ENCODE data around the gene TLCD3B. TPM values are rescaled to one million over a fixed set of nuclear protein-coding genes. Genes with fewer than 3 reads are reported as not detected.

Gene TLCD3B
- total RNA-seq, 3 donors from 2014 or later, result 0.22 to 0.33 (median 0.32) TPM

DNA sequence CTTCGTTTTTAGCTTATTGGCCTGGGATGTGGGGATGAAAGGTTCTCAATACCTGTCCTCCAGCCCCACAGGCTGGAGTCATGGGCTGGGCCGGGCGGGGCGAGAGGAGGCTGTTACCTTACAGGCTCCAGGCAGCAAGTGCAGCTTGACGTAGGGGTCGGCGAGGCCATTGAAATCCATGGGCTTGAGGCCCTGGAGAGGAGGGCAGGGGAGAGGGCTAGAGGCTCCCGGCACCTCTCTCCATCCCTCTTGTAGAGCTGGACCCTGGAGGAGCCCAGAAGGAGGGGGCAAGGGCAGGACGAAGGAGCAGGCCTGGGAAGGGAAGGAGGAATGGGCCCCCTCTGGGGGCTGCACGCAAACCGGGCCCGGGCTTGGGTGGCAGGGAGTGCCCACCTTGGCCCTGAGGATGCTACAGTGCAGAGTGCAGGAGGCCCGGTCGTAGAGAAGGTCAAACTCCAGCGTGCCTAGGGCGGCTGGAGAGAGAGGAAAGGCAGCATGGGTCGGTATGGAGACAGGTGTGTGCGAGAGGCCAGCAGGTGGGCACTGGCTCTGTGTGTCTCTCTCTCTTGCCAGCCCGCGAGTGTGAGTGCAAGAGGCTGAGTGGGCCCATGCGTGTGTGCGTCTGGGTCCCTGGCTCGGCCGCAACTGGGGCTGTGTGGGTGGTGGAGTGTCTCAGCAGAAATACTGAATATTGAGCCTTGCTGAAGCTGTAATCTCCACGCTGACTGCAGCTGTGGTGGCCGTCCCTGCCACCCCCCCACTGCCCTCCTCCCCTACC is 21.8 kb downstream of the TLCD3B start:
- peaks cover 9% of the 10 kb centered on the region for H3K4me1 Mint-ChIP-seq (ENCODE audit: low read depth)
- no peaks in the 10 kb centered on the region for H3K9me3 Mint-ChIP-seq
- peaks cover 22% of the 10 kb centered on the region for H3K27me3 Mint-ChIP-seq (ENCODE audit: low read depth)
- ATAC-seq (no peak), DNase-seq (no peak)
- no peaks in the 10 kb centered on the region for H3K36me3 Mint-ChIP-seq (ENCODE audit: insufficient read depth)
- no peak overlapping the region for H3K4me3 Mint-ChIP-seq

- Mint-ChIP-seq H3K4me1 (ENCODE audit: low read depth) (peaks cover 9% of the 10 kb centered on the region), H3K4me3 (no peak overlapping the region), H3K9me3 (no peaks in the 10 kb centered on the region), H3K27me3 (ENCODE audit: low read depth) (peaks cover 19% of the 10 kb centered on the region), H3K36me3 (ENCODE audit: insufficient read depth) (no peaks in the 10 kb centered on the region)
- no peak for ATAC-seq
- no peak for DNase-seq
Observed at GRCh38 chr16:30007378-30007895, 23.6 kb downstream of the TLCD3B start.

GRCh38 chr16:30006659-30007377 is 24.3 kb downstream of the TLCD3B start:
- no peaks in the 10 kb centered on the region for H3K36me3 Mint-ChIP-seq (ENCODE audit: insufficient read depth)
- peaks cover 13% of the 10 kb centered on the region for H3K27me3 Mint-ChIP-seq (ENCODE audit: low read depth)
- DNase-seq, result no peak
- no peak for ATAC-seq
- no peak overlapping the region for H3K4me3 Mint-ChIP-seq
- H3K9me3 Mint-ChIP-seq, result no peaks in the 10 kb centered on the region
- H3K4me1 Mint-ChIP-seq (ENCODE audit: low read depth), result peaks cover 5% of the 10 kb centered on the region

DNA sequence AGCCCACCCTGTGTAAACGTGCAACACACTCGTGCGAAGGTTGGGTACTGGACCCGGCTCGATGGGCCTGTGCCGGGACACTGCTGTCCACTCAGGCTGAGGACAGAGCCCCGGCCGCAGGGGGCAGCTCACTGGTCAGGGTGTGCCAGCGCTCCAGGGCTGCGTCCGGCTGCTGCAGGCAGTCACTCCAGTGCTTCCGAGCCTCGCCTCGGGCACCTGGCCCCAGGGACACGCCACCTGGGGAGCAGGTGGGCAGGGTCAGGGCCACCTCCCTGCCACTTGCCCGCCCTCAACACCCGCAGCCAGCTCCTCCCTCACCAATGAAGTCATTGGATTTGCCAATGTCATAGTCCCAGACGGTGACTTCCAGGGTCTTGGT is 25.0 kb downstream of the TLCD3B start:
- peaks cover 5% of the 10 kb centered on the region for H3K4me1 Mint-ChIP-seq (ENCODE audit: low read depth)
- no peaks in the 10 kb centered on the region for H3K36me3 Mint-ChIP-seq (ENCODE audit: insufficient read depth)
- DNase-seq (no peak), ATAC-seq (no peak)
- no peaks in the 10 kb centered on the region for H3K9me3 Mint-ChIP-seq
- peaks cover 11% of the 10 kb centered on the region for H3K27me3 Mint-ChIP-seq (ENCODE audit: low read depth)
- no peak overlapping the region for H3K4me3 Mint-ChIP-seq

DNA sequence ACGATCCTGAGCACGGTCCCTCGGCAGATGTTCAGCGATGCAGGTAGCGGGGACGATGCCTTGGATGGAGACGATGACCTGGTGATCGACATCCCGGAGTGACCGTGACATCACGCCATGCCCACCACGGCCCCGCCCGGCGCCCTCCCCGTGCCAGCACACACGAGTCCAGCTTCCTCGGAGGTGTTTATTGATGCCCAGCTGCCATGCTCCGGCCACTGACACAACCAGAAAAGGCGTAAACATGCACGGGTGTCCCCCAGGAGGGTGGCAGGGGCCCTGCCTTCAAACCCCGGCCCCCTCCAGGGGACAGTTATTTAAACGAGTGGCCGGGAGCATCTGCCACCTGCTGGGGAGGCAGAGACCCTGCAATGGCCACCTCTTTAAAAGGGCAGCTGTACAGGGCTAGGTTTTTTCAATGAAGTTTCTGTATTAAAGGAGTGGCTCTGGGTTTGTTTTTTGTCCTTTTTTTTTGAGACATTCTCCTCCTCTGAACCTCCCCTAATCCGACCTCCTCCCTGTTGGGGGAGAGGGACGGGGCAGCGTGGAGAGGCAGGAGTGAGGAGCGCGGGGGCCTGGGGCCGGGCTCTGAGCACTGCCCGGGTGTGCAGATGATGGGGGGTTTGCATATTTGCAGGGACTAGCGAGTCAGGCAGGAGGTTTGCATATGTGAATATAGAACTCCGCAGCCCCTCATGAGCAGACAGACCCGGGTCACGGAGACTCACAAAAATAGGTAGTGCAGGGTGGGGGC is 25.6 kb downstream of the TLCD3B start:
- DNase-seq (peak; percentile 27), ATAC-seq (peak; percentile 58 to 59)
- peaks cover 4% of the 10 kb centered on the region for H3K4me1 Mint-ChIP-seq (ENCODE audit: low read depth)
- H3K4me3 Mint-ChIP-seq, result no peak overlapping the region
- H3K36me3 Mint-ChIP-seq (ENCODE audit: insufficient read depth), result no peaks in the 10 kb centered on the region
- peaks cover 10% of the 10 kb centered on the region for H3K27me3 Mint-ChIP-seq (ENCODE audit: low read depth)
- H3K9me3 Mint-ChIP-seq, result no peaks in the 10 kb centered on the region

DNA sequence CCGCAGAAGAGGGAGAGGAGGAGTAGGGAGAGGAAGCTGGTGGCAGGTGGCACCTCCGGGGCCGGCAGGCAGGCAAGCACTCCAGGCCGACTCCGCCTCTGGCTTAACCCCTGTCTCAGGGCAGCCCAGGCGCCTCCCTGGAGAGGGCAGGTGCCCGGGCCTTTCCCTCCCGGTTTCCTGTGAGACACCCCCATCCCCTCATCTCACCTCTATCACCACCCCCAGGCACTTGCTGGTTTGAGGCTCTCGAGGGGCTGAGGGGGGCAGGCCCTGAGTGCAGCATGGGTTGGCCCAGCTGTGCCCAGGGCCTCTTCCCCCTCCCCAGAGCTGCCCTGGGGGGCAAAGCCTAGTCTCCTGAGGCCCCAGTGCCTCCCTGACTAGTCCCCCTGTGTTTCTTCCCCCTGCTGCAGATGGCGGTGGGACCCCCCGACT is 26.2 kb downstream of the TLCD3B start:
- H3K9me3 Mint-ChIP-seq, result no peaks in the 10 kb centered on the region
- H3K36me3 Mint-ChIP-seq (ENCODE audit: insufficient read depth), result no peaks in the 10 kb centered on the region
- no peak overlapping the region for H3K4me3 Mint-ChIP-seq
- DNase-seq (no peak), ATAC-seq (no peak)
- no peaks in the 10 kb centered on the region for H3K4me1 Mint-ChIP-seq (ENCODE audit: low read depth)
- H3K27me3 Mint-ChIP-seq (ENCODE audit: low read depth), result peaks cover 4% of the 10 kb centered on the region

GRCh38 chr16:30004424-30004776 is 26.7 kb downstream of the TLCD3B start:
- Mint-ChIP-seq H3K4me1 (ENCODE audit: low read depth) (peaks cover 3% of the 10 kb centered on the region), H3K36me3 (ENCODE audit: insufficient read depth) (peaks cover 3% of the 10 kb centered on the region), H3K27me3 (ENCODE audit: low read depth) (peaks cover 4% of the 10 kb centered on the region), H3K4me3 (no peak overlapping the region), H3K9me3 (no peaks in the 10 kb centered on the region)
- no peak for ATAC-seq
- DNase-seq, result no peak

DNA sequence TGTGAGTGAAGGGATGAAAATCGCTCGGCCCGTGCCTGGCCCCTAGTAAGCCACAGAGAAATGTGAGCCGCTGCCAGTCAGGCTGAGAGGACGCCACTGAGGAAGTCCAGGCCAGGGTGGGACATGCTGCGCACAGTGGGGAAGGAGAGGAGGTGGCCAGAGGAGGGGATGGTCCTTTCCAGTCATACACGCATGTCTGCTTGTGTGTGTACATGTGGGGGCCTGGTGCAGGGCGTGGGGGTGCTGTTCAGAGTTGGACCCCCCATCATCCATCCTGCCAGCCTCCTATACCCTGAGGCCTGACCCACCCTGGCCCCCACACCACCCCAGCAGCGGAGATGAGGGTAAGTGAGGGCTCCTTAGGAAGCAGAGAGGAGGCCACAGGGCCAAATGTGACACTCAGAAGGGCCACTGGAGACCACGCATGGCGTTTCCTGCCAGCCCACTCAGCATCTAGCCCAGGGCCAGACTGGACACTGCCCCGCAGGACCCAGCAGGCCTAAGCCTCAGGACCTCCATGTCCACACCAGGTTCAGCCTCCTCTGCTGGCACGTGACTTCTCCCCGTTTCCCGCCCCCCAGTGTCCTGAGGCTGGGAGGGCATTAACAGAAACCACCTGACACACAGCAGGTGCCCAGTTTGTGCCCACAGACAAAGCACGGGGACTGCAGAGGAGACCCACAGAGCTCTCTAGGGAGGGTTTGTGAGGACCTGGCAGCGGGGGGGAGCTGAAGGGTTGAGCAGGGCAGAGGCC is 27.2 kb downstream of the TLCD3B start:
- Mint-ChIP-seq H3K27me3 (ENCODE audit: low read depth) (peaks cover 4% of the 10 kb centered on the region), H3K4me1 (ENCODE audit: low read depth) (peaks cover 3% of the 10 kb centered on the region), H3K36me3 (ENCODE audit: insufficient read depth) (peaks cover 8% of the 10 kb centered on the region), H3K9me3 (no peaks in the 10 kb centered on the region), H3K4me3 (no peak overlapping the region)
- ATAC-seq, result no peak
- no peak for DNase-seq

DNA sequence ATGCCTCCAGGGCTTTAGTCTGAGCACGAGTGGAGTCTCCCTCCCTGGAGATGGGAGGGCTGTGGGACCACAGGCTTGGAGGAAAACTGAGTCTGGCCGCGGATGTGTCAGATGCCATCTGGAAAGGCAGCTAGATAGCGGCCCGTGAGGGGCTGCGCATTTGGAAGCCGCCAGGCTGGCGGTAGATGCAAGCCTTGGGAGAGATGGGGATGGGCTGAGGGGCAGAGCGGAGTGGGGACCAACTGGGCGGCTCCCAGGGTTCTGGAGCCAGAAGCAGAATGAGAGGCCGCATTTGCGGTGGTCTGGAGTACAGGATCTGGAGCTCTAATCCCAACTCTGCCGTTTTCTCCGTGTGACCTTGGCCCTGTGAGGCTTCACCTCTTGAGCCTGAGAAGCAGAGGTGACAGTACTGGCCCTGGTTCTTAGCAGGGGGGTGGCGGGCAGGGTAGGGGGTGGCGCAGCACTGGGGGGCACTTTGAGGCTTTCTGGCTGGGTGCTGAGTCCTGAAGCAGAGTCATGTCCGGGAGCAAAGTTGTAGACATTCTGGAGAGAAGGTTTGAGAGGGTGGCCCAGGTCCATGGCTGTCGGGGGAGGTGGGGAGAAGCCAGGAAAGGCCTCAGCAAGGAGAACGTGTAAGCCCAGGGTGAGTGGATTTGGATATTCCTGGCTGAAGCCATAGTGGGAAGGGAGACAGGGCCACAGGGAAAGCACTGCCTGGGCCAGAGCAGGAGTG is 28.3 kb downstream of the TLCD3B start:
- Mint-ChIP-seq H3K36me3 (ENCODE audit: insufficient read depth) (peaks cover 11% of the 10 kb centered on the region), H3K27me3 (ENCODE audit: low read depth) (no peaks in the 10 kb centered on the region), H3K4me1 (ENCODE audit: low read depth) (peaks cover 8% of the 10 kb centered on the region), H3K9me3 (no peaks in the 10 kb centered on the region), H3K4me3 (no peak overlapping the region)
- DNase-seq, result no peak
- ATAC-seq, result no peak

DNA sequence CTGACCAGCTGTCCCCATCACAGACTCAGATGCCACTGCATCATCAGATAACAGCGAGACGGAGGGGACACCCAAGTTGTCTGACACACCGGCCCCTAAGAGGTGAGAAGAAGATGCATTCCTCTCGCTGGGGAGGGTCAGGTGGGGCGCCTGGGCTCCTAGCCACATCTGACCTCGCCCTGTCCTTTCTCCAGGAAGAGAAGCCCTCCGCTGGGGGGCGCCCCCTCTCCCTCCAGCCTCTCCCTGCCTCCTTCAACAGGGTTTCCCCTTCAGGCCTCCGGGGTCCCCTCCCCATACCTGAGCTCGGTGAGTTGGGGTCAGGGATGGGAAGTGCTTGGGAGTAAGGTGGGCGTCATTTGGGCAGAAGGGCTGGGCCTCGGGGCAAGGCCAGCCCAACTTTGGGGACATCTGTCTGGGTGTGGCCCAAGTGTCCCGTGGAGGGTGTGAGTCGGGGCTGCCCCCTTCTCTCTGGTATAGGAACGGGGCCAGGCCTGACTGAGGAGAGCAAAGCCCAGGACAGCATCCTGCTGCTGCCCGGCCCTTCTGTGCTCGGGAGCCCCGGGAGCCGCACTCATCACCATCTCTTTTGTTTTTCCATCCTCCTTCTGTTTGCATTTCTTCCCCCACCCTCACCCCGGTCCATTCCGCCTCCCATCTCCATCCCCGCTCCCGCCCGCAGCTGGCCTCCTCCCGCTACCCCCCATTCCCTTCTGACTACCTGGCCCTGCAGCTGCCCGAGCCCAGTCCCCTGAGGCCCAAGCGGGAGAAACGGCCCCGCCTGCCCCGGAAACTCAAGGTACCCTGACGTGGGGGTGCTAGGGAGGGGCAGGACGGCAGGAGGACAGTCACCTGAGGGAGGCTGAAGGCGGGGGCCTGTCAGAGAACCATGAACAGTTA is 30.1 kb downstream of the TLCD3B start:
- ATAC-seq (no peak), DNase-seq (no peak)
- H3K4me3 Mint-ChIP-seq, result no peak overlapping the region
- H3K4me1 Mint-ChIP-seq (ENCODE audit: low read depth), result peaks cover 15% of the 10 kb centered on the region
- H3K27me3 Mint-ChIP-seq (ENCODE audit: low read depth), result no peaks in the 10 kb centered on the region
- no peaks in the 10 kb centered on the region for H3K9me3 Mint-ChIP-seq
- peaks cover 11% of the 10 kb centered on the region for H3K36me3 Mint-ChIP-seq (ENCODE audit: insufficient read depth)

GRCh38 chr16:29999605-30000004 is 31.5 kb downstream of the TLCD3B start:
- Mint-ChIP-seq H3K9me3 (no peaks in the 10 kb centered on the region), H3K36me3 (ENCODE audit: insufficient read depth) (peaks cover 11% of the 10 kb centered on the region), H3K4me3 (no peak overlapping the region), H3K4me1 (ENCODE audit: low read depth) (peaks cover 27% of the 10 kb centered on the region), H3K27me3 (ENCODE audit: low read depth) (no peaks in the 10 kb centered on the region)
- DNase-seq (no peak), ATAC-seq (no peak)

- DNase-seq (no peak), ATAC-seq (no peak)
- Mint-ChIP-seq H3K4me3 (peak overlapping the region; percentile 98), H3K27me3 (ENCODE audit: low read depth) (no peaks in the 10 kb centered on the region), H3K9me3 (no peaks in the 10 kb centered on the region), H3K36me3 (ENCODE audit: insufficient read depth) (peaks cover 21% of the 10 kb centered on the region), H3K4me1 (ENCODE audit: low read depth) (peaks cover 36% of the 10 kb centered on the region)
Observed at GRCh38 chr16:29996766-29997250, 34.3 kb downstream of the TLCD3B start.

Measured in activated T-cell treated with anti-CD3 and anti-CD28 coated beads, Interleukin-2, amount 50 U/mL, for 4 hours (primary cell).